Smooth muscle cell (in vitro differentiated cells): Measurements from ENCODE around the gene PHEX. TPM values are rescaled to one million over a fixed set of nuclear protein-coding genes. Genes with fewer than 3 reads are reported as not detected.

ENCODE experiments used
- DNase-seq: peaks from one replicate; lab custom pipeline; 2025; ENCODE audit not compliant: unreplicated experiment; lab: John Stamatoyannopoulos, UW
- H2AFZ ChIP-seq: fragments of 200-600 bp; sonication (generic); 2 replicates; pipeline ENCODE4 v1.6.0; 2016; ENCODE audit warnings: antibody characterized with exemption, low read depth, mild to moderate bottlenecking
- H3F3A ChIP-seq: fragments of 200-600 bp; sonication (generic); 2 replicates; pipeline ENCODE4 v1.6.0; 2017; ENCODE audit warnings: antibody characterized with exemption, low read depth
- H3K27ac ChIP-seq: fragments of 200-600 bp; sonication (generic); 2 replicates; pipeline ENCODE4 v1.5.1; 2016; ENCODE audit warnings: low read depth, mild to moderate bottlenecking
- H3K27me3 ChIP-seq: fragments of 200-600 bp; sonication (generic); 2 replicates; pipeline ENCODE4 v1.6.1; 2016; ENCODE audit warnings: low read depth, mild to moderate bottlenecking
- H3K36me3 ChIP-seq: fragments of 200-600 bp; sonication (generic); 2 replicates; pipeline ENCODE4 v1.5.1; 2016; ENCODE audit warnings: low read depth
- H3K4me1 ChIP-seq: fragments of 200-600 bp; sonication (generic); 2 replicates; pipeline ENCODE4 v1.5.1; 2016; ENCODE audit warnings: low read depth
- H3K4me2 ChIP-seq: fragments of 200-600 bp; sonication (generic); 2 replicates; pipeline ENCODE4 v1.6.0; 2016; ENCODE audit warnings: mild to moderate bottlenecking
- H3K4me3 ChIP-seq: fragments of 200-600 bp; sonication (generic); 2 replicates; pipeline ENCODE4 v1.5.1; 2016; ENCODE audit warnings: mild to moderate bottlenecking
- H3K79me2 ChIP-seq: fragments of 200-600 bp; sonication (generic); 2 replicates; pipeline ENCODE4 v1.6.0; 2016; ENCODE audit warnings: low read depth, mild to moderate bottlenecking
- H3K9ac ChIP-seq: fragments of 200-600 bp; sonication (generic); 2 replicates; pipeline ENCODE4 v1.6.0; 2016; ENCODE audit warnings: low read depth
- H3K9me3 ChIP-seq: fragments of 200-600 bp; sonication (generic); replicated peaks from 2 replicates; pipeline ENCODE4 v1.5.1; 2016; ENCODE audit warnings: low read depth
- H4K20me1 ChIP-seq: fragments of 200-600 bp; sonication (generic); 2 replicates; pipeline ENCODE4 v1.6.0; 2016; ENCODE audit warnings: low read depth
- WGBS: methylation state at CpG from one replicate; pipeline ENCODE4 v1.1.7; 2016; ENCODE audit warnings: low lambda C conversion rate; 5-methylcytosine and 5-hydroxymethylcytosine counted together
- polyA plus RNA-seq: library from polyadenylated mRNA; unstranded; fragments of >200 nt; fragmentation: Nextera tagmentation; extraction: Ambion mirVana; gene quantifications from 2 replicates; pipeline ENCODE4 v1.2.1, GENCODE V29; 2016
- total RNA-seq: library from RNA; depleted of rRNA; stranded (reverse); fragments of >200 nt; gene quantifications from 2 replicates; pipeline ENCODE4 v1.2.3, GENCODE V29; 2014
- TF ChIP-seq, protein P1 (sequence below): fragments of 200-600 bp; sonication (generic); IDR thresholded peaks from 2 replicates; pipeline ENCODE4 v1.5.1; 2017; ENCODE audit warnings: borderline replicate concordance, mild to moderate bottlenecking, antibody characterized with exemption; ENCODE audit not compliant: insufficient read depth, poor library complexity, severe bottlenecking

The PHEX gene
- total and polyA plus RNA-seq, 2 experiments from 2014 or later: not detected

DNA sequence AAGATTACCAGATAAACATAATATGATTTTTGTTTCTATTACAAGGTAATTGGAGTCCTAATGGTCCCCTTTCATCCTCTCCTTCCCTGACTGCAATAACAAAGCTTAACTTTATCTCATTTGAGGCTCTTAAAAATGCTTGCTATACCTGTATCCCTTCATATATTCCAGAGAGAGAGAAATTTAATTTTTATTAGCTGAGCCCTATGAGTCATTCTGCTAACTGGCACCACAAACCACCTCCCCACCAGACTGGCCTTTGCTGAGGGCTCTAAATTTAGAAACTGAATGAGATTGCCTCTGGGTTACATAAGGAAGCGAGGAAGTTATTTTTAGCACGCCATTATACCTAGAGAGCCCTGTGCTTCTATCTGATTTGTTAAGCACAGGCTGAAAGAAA, 268.0 kb downstream of the PHEX start:
- Histone ChIP-seq H3K9me3 (no peaks in the 10 kb centered on the region), H4K20me1 (no peaks in the 10 kb centered on the region), H3K27ac (no peak overlapping the region), H3K36me3 (no peaks in the 10 kb centered on the region), H3F3A (no peaks in the 10 kb centered on the region), H3K4me2 (peak overlapping the region; percentile 61), H3K9ac (no peak overlapping the region), H3K4me1 (no peaks in the 10 kb centered on the region), H2AFZ (no peak overlapping the region), H3K4me3 (no peak overlapping the region), H3K79me2 (no peaks in the 10 kb centered on the region), H3K27me3 (no peaks in the 10 kb centered on the region)
- WGBS: 2% methylated on average over 2 of the region's 2 CpGs
- TF ChIP-seq, protein P1, sequence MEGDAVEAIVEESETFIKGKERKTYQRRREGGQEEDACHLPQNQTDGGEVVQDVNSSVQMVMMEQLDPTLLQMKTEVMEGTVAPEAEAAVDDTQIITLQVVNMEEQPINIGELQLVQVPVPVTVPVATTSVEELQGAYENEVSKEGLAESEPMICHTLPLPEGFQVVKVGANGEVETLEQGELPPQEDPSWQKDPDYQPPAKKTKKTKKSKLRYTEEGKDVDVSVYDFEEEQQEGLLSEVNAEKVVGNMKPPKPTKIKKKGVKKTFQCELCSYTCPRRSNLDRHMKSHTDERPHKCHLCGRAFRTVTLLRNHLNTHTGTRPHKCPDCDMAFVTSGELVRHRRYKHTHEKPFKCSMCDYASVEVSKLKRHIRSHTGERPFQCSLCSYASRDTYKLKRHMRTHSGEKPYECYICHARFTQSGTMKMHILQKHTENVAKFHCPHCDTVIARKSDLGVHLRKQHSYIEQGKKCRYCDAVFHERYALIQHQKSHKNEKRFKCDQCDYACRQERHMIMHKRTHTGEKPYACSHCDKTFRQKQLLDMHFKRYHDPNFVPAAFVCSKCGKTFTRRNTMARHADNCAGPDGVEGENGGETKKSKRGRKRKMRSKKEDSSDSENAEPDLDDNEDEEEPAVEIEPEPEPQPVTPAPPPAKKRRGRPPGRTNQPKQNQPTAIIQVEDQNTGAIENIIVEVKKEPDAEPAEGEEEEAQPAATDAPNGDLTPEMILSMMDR: no peak
- no peak for DNase-seq

Other genes starting within 250 kb of the PHEX start
- gene MBTPS2, start 192.7 kb upstream of the PHEX start, total RNA-seq: 13.2 and 16.6 TPM in 2 replicates
- 14.1 TPM in 2 replicates for gene MBTPS2, start 192.7 kb upstream of the PHEX start, polyA plus RNA-seq
- 2.0 and 2.2 TPM in 2 replicates for gene YY2, start 176.3 kb upstream of the PHEX start, total RNA-seq
- 2.2 and 2.4 TPM in 2 replicates for gene YY2, start 176.3 kb upstream of the PHEX start, polyA plus RNA-seq
- gene SMS, start 91.6 kb upstream of the PHEX start, total RNA-seq: 43.8 and 46.7 TPM in 2 replicates
- gene SMS, start 91.6 kb upstream of the PHEX start, polyA plus RNA-seq: 37.2 and 54.7 TPM in 2 replicates
- not detected in 2 replicates for gene CBLL2, start 240.6 kb downstream of the PHEX start, total RNA-seq
- gene CBLL2, start 240.6 kb downstream of the PHEX start, polyA plus RNA-seq: not detected in 2 replicates